NCI-H69 (cell line): ENCODE data around the gene FCSK.
"Not testable (repeated sequence)": the region's sequence is repeated elsewhere in the genome, so short reads cannot be mapped to it uniquely, and the experiment has no call there.

Source experiments
- DNase-seq: peaks from one replicate; lab custom pipeline; 2025; lab: John Stamatoyannopoulos, UW

The FCSK gene

GRCh38 chr16:70432356-70432722 is 22.1 kb upstream of the FCSK start:
- no peak for DNase-seq

- no peak for DNase-seq
Observed at GRCh38 chr16:70432723-70433457, 21.5 kb upstream of the FCSK start.

- peak; percentile 15 for DNase-seq
Observed at GRCh38 chr16:70433458-70434103, 20.8 kb upstream of the FCSK start.

GRCh38 chr16:70434484-70435260 is 19.7 kb upstream of the FCSK start:
- DNase-seq = no peak

GRCh38 chr16:70437017-70437581 is 17.3 kb upstream of the FCSK start:
- DNase-seq = peak; percentile 78

GRCh38 chr16:70437582-70438557 is 16.5 kb upstream of the FCSK start:
- peak; percentile 37 for DNase-seq

- DNase-seq = peak; percentile 57
Observed at GRCh38 chr16:70438585-70438968, 15.8 kb upstream of the FCSK start.

- peak; percentile 95 for DNase-seq
Observed at GRCh38 chr16:70438969-70439862, 15.2 kb upstream of the FCSK start, which contains the start of gene ST3GAL2. TSS of gene ST3GAL2 (minus strand) at chr16:70439100. CDS start at chr16:70398530, 40,570 bp downstream.

- no peak for DNase-seq
Observed at GRCh38 chr16:70440009-70440692, 14.2 kb upstream of the FCSK start.

GRCh38 chr16:70441406-70441990 is 12.9 kb upstream of the FCSK start:
- no peak for DNase-seq

- DNase-seq = no peak
Observed at GRCh38 chr16:70442344-70442743, 12.1 kb upstream of the FCSK start.

GRCh38 chr16:70444249-70445063 is 9.9 kb upstream of the FCSK start:
- DNase-seq = no peak

GRCh38 chr16:70448075-70448474 is 6.3 kb upstream of the FCSK start:
- no peak for DNase-seq

- DNase-seq = not testable (repeated sequence)
Observed at GRCh38 chr16:70450142-70451003, 4.0 kb upstream of the FCSK start.

GRCh38 chr16:70451004-70451340 is 3.4 kb upstream of the FCSK start:
- not testable (repeated sequence) for DNase-seq

GRCh38 chr16:70453117-70453891 is 1.1 kb upstream of the FCSK start:
- DNase-seq = no peak

- DNase-seq = peak; percentile 76
Observed at GRCh38 chr16:70453892-70454221, 538 bp upstream of the FCSK start.
